Activated CD4-positive, alpha-beta T cell treated with anti-CD3 and anti-CD28 coated beads for 48 hours (primary cell): Measurements from ENCODE around the gene EEFSEC.
A peak's percentile ranks its signal among the peaks of the same experiment; 100 is the strongest.

Source experiments
- DNase-seq: peaks from one replicate; pipeline ENCODE4 v3.0.0-alpha.2; 2020

EEFSEC gene, protein sequence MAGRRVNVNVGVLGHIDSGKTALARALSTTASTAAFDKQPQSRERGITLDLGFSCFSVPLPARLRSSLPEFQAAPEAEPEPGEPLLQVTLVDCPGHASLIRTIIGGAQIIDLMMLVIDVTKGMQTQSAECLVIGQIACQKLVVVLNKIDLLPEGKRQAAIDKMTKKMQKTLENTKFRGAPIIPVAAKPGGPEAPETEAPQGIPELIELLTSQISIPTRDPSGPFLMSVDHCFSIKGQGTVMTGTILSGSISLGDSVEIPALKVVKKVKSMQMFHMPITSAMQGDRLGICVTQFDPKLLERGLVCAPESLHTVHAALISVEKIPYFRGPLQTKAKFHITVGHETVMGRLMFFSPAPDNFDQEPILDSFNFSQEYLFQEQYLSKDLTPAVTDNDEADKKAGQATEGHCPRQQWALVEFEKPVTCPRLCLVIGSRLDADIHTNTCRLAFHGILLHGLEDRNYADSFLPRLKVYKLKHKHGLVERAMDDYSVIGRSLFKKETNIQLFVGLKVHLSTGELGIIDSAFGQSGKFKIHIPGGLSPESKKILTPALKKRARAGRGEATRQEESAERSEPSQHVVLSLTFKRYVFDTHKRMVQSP

GRCh38 chr3:128153156-128154041, at the start of gene EEFSEC:
TSS of gene EEFSEC (plus strand) at chr3:128153481. CDS start at chr3:128153508, 27 bp downstream.
- DNase-seq: peak; percentile 91

DNA sequence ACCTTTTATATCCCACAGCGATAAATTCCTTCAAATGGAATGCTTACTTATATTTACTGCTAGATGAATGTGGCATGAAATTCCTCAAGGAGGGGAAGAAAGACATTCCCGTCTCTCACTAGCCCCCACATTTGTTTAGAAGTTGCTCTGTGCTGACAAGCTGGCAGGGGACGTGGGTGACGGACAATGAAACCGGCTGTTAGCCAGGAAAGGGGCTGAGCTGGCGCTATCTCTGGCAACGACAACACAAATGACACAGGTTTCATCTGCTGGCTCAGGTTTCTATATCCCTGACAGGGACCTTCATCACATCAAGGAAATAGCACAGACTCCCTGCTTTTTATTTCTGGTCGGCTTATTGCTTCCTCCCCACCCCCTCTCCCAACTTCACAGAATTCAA, 45.4 kb upstream of the EEFSEC start:
- no peak for DNase-seq

GRCh38 chr3:128111147-128111546, 42.1 kb upstream of the EEFSEC start:
- DNase-seq: no peak

GRCh38 chr3:128112357-128112968, 40.8 kb upstream of the EEFSEC start:
- peak; percentile 58 for DNase-seq

DNA sequence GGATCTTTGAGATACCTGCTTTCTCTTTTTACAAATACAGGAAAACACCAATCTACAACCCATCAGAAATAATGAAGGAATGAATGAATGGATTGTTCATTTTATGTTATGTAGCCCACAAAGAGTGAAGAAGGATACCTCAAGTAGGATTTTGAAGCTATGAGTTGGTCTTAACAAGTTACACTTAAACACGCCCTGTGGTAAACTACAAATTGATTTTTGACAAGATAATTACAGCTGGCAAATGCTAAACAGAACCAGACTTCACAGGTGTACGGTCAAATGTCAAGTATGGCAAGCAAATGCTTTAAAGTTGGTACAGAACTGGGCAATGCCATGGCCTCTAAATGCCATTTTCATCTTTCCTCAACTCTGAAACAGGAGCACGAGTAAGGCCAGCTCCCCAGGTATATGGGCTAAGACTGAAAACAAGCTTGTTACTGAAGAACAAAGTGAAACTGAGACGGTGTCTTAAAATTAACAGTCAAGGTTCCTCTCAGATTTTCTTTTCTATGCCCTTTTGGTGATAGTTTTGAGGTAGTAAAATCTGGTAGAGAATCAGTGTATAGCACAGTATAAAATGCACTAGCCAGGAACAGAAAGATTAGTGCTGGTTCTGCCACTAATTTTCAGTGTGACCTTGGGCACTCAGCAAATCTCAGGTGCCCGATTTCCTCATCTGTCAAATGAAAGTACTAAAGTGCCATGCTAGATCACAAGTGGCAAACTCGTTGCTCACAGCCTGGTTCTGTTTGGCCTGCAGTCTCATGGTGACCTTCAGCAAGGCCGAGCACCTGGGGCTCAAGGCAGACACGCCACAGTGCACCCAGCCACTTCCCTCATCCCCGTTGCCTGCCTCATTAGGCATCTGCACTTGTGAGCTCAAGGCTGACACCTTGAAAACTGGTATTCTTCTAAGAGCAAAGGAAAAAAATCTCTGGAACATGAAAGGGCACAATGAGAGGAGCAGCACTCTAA, 39.2 kb upstream of the EEFSEC start:
- DNase-seq: no peak

- DNase-seq: no peak
These were observed 31.3 kb upstream of the EEFSEC start for GRCh38 chr3:128122013-128122412.

DNA sequence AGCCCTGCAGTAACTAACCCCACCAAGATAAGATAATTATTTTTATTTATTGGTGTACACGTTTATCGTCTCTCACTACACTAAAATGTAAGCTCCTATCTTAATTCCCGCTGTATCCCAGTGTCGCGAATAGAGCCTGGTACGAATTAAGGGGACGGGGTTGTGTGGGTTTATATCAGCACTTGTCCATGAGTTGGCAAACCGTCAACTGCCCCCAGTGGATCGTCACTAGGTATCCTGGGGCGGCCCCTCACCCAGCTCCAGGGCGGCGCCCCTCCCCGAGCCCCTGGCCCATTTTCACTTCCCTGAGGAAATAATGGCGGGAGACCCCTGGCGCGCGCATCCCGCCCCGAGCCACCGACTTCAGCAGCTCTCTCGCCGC, 30.1 kb upstream of the EEFSEC start:
- DNase-seq: no peak

- peak; percentile 98 for DNase-seq
These were observed 29.5 kb upstream of the EEFSEC start, which contains the start of gene RUVBL1 for GRCh38 chr3:128123538-128124368. TSS of gene RUVBL1 (minus strand) at chr3:128123812. CDS start at chr3:128123724, 88 bp downstream.

- no peak for DNase-seq
These were observed 26.0 kb upstream of the EEFSEC start for GRCh38 chr3:128127236-128127635.

- no peak for DNase-seq
These were observed 25.0 kb upstream of the EEFSEC start for GRCh38 chr3:128128251-128128650.

GRCh38 chr3:128131897-128132646, 21.2 kb upstream of the EEFSEC start:
- DNase-seq: no peak

DNA sequence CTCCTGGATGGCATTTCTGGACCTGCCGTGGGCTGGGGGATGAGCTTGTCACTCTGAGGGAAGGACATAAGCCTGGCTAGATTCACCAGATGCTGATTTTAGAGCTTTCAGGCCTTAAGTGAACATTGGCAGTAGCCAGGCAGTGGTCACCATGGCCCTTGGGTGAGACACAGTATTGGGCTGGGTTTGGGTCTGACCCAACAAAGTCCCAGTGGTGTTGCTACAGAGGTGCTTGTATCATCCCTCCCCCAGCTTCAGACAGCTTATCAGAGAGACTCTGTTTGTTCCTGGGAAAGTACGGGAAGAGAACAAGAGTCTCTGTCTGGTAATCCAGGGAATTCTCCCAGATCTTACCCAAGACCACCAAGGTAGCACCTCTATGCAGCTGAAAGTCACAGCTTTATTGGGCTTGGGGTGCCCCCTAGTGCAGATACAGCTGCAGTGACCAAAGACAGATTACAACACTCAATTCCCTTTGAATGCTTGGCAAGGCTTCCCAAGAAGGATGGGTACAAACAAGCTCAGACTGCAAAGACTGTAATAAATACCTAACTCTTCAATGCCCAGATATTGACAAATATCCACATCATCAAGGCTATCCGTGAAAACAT, 19.9 kb upstream of the EEFSEC start:
- peak; percentile 41 for DNase-seq

DNA sequence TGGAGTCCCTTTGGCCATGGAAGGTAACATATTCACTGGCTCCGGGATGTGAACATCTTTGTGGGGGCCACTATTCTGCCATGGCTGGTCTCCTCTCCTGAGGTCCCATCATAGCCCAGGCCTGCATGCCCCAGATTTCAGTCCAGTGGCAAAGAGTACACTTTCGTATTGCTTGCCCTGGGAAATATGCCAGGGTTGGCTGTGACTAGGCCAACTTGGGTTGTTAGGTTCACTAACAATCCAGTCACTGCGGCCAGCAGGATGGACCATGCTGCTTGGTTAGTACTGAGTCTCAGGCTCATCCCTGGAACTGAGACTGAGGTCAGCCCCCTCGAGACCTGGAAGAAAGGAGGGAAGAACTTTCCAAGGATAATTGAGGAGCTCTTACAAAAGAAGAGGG, 9.8 kb upstream of the EEFSEC start:
- no peak for DNase-seq

DNA sequence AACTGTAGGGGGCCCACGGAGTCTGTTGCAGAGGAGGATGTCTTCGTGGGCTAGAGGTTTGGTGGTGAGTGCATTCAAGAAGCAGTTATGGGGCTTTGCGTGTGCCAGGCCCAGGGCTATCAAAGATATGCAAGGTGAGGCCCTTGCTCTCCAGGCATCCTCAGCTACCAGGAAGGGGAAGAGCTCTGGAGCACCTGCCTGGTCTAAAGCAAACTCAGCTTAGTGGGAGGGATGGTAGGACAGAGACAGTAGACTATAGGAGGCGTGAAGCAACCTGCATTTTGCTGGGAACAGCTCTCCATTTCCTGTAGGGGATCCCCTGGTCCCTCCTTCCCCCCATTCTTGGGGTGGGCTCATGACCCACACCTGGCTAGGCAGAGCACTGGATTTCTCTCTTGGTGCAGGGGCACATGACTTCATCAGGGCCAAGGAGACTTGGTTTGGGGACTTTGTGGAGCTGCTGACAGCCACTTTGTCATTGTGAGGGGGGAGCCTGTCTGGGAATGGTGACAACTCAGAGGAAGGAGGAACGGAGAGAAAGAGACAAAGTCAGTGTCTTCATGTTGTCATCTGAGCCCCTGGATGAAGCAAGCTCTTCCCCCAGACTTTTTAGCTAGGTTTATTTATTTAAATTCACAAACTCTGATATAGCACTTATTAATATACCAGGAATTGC, 8.6 kb upstream of the EEFSEC start:
- DNase-seq: no peak

- no peak for DNase-seq
These were observed 8.0 kb upstream of the EEFSEC start for GRCh38 chr3:128145279-128145678.

GRCh38 chr3:128146201-128146600, 7.1 kb upstream of the EEFSEC start:
- DNase-seq: no peak

GRCh38 chr3:128149650-128150049, 3.6 kb upstream of the EEFSEC start:
- DNase-seq: no peak

DNA sequence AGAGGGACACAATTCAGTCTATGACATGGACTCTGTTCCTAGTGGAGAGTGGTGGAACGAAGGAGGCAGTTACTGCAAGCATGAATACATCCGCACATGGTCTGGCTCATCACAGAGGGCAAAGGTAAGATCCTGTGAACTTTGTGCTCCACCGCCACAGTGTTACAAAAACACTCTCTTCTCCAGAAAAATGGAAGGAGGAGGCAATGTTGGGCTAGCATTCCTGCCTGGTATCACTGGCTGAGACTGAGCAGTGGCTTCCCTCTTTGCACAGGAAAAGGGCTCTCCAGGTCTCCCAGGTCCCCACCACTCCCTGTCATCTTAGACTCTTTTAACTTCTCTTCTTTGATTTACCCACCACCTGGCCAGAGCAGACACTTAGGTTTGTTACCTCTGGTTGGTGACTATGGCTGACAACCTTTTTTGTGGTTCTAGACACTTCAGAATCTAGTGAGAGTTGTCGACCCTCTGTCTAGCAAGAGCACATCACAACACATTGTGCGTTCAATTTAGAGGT, 1.5 kb upstream of the EEFSEC start:
- no peak for DNase-seq
